ENCODE results near the gene DLGAP1. TPM values are rescaled to one million over a fixed set of nuclear protein-coding genes. Genes with fewer than 3 reads are reported as not detected.

The DLGAP1 gene
- total and polyA plus RNA-seq, 4 donors = 16.5 to 30.7 (median 29.7) TPM

GRCh38 chr18:3796434-3796833 lies 658.7 kb downstream of the DLGAP1 start:
- Histone ChIP-seq H3K36me3 (ENCODE audit: control insufficient read depth, insufficient read depth, low read length) (peaks cover 4% of the 10 kb centered on the region), H3K9me3 (ENCODE audit: control insufficient read depth, insufficient read depth, low read length) (no peaks in the 10 kb centered on the region), H3K4me3 (ENCODE audit: low read depth, low read length) (no peak overlapping the region), H3K4me1 (ENCODE audit: control insufficient read depth, insufficient read depth, low read length) (no peaks in the 10 kb centered on the region), H3K27ac (ENCODE audit: low read depth, low read length) (no peak overlapping the region), H3K27me3 (ENCODE audit: control insufficient read depth, insufficient read depth, low read length) (no peaks in the 10 kb centered on the region)
- WGBS (ENCODE audit: insufficient coverage) = 83% methylated on average over 6 of the region's 6 CpGs
- DNase-seq (ENCODE audit: low read depth in 4 of 6, low spot score in 6 of 6) = no peak

- 66% methylated on average over 3 of the region's 9 CpGs for WGBS (ENCODE audit: insufficient coverage)
- Histone ChIP-seq H3K4me3 (ENCODE audit: low read depth, low read length) (no peak overlapping the region), H3K27me3 (ENCODE audit: control insufficient read depth, insufficient read depth, low read length) (no peaks in the 10 kb centered on the region), H3K9me3 (ENCODE audit: control insufficient read depth, insufficient read depth, low read length) (no peaks in the 10 kb centered on the region), H3K36me3 (ENCODE audit: control insufficient read depth, insufficient read depth, low read length) (peaks cover 4% of the 10 kb centered on the region), H3K4me1 (ENCODE audit: control insufficient read depth, insufficient read depth, low read length) (no peaks in the 10 kb centered on the region), H3K27ac (ENCODE audit: low read depth, low read length) (no peak overlapping the region)
- peak in 2 of 6 donors; percentile 39 to 69 for DNase-seq (ENCODE audit: low read depth in 4 of 6, low spot score in 6 of 6)
Measured at GRCh38 chr18:3794537-3795348, 660.4 kb downstream of the DLGAP1 start.

- H3K4me3 ChIP-seq (ENCODE audit: low read depth, low read length) = no peak overlapping the region
- H3K9me3 ChIP-seq (ENCODE audit: control insufficient read depth, insufficient read depth, low read length) = no peaks in the 10 kb centered on the region
- H3K27ac ChIP-seq (ENCODE audit: low read depth, low read length) = no peak overlapping the region
- H3K4me1 ChIP-seq (ENCODE audit: control insufficient read depth, insufficient read depth, low read length) = no peaks in the 10 kb centered on the region
- WGBS (ENCODE audit: insufficient coverage) = 82% methylated on average over 6 of the region's 6 CpGs
- H3K27me3 ChIP-seq (ENCODE audit: control insufficient read depth, insufficient read depth, low read length) = no peaks in the 10 kb centered on the region
- H3K36me3 ChIP-seq (ENCODE audit: control insufficient read depth, insufficient read depth, low read length) = peaks cover 4% of the 10 kb centered on the region
- DNase-seq (ENCODE audit: low read depth in 4 of 6, low spot score in 6 of 6) = no peak
Measured at GRCh38 chr18:3793545-3793944, 661.6 kb downstream of the DLGAP1 start.

GRCh38 chr18:3793111-3793510 lies 662.0 kb downstream of the DLGAP1 start:
- H3K27me3 ChIP-seq (ENCODE audit: control insufficient read depth, insufficient read depth, low read length) = no peaks in the 10 kb centered on the region
- H3K27ac ChIP-seq (ENCODE audit: low read depth, low read length) = no peak overlapping the region
- no peak overlapping the region for H3K4me3 ChIP-seq (ENCODE audit: low read depth, low read length)
- WGBS (ENCODE audit: insufficient coverage) = 79% methylated on average over 5 of the region's 5 CpGs
- no peak for DNase-seq (ENCODE audit: low read depth in 4 of 6, low spot score in 6 of 6)
- H3K4me1 ChIP-seq (ENCODE audit: control insufficient read depth, insufficient read depth, low read length) = no peaks in the 10 kb centered on the region
- peaks cover 4% of the 10 kb centered on the region for H3K36me3 ChIP-seq (ENCODE audit: control insufficient read depth, insufficient read depth, low read length)
- H3K9me3 ChIP-seq (ENCODE audit: control insufficient read depth, insufficient read depth, low read length) = no peaks in the 10 kb centered on the region

GRCh38 chr18:3792711-3793110 lies 662.4 kb downstream of the DLGAP1 start:
- Histone ChIP-seq H3K4me1 (ENCODE audit: control insufficient read depth, insufficient read depth, low read length) (no peaks in the 10 kb centered on the region), H3K36me3 (ENCODE audit: control insufficient read depth, insufficient read depth, low read length) (peaks cover 4% of the 10 kb centered on the region), H3K9me3 (ENCODE audit: control insufficient read depth, insufficient read depth, low read length) (no peaks in the 10 kb centered on the region), H3K27me3 (ENCODE audit: control insufficient read depth, insufficient read depth, low read length) (no peaks in the 10 kb centered on the region), H3K4me3 (ENCODE audit: low read depth, low read length) (no peak overlapping the region), H3K27ac (ENCODE audit: low read depth, low read length) (no peak overlapping the region)
- WGBS (ENCODE audit: insufficient coverage) = 93% methylated on average over 8 of the region's 9 CpGs
- no peak for DNase-seq (ENCODE audit: low read depth in 4 of 6, low spot score in 6 of 6)

GRCh38 chr18:3791238-3791637 lies 663.9 kb downstream of the DLGAP1 start:
- peaks cover 4% of the 10 kb centered on the region for H3K36me3 ChIP-seq (ENCODE audit: control insufficient read depth, insufficient read depth, low read length)
- no peak overlapping the region for H3K4me3 ChIP-seq (ENCODE audit: low read depth, low read length)
- H3K9me3 ChIP-seq (ENCODE audit: control insufficient read depth, insufficient read depth, low read length) = no peaks in the 10 kb centered on the region
- H3K27me3 ChIP-seq (ENCODE audit: control insufficient read depth, insufficient read depth, low read length) = no peaks in the 10 kb centered on the region
- no peaks in the 10 kb centered on the region for H3K4me1 ChIP-seq (ENCODE audit: control insufficient read depth, insufficient read depth, low read length)
- DNase-seq (ENCODE audit: low read depth in 4 of 6, low spot score in 6 of 6) = peak in 1 of 6 donors; percentile 49
- no CpG with 5 or more reads among the region's 4 CpGs for WGBS (ENCODE audit: insufficient coverage)
- H3K27ac ChIP-seq (ENCODE audit: low read depth, low read length) = no peak overlapping the region

- Histone ChIP-seq H3K27ac (ENCODE audit: low read depth, low read length) (no peak overlapping the region), H3K27me3 (ENCODE audit: control insufficient read depth, insufficient read depth, low read length) (no peaks in the 10 kb centered on the region), H3K4me3 (ENCODE audit: low read depth, low read length) (no peak overlapping the region), H3K36me3 (ENCODE audit: control insufficient read depth, insufficient read depth, low read length) (peaks cover 4% of the 10 kb centered on the region), H3K9me3 (ENCODE audit: control insufficient read depth, insufficient read depth, low read length) (no peaks in the 10 kb centered on the region), H3K4me1 (ENCODE audit: control insufficient read depth, insufficient read depth, low read length) (no peaks in the 10 kb centered on the region)
- WGBS (ENCODE audit: insufficient coverage) = 24% methylated on average over 5 of the region's 5 CpGs
- peak in 5 of 6 donors; percentile 40 to 89 (median 66) for DNase-seq (ENCODE audit: low read depth in 4 of 6, low spot score in 6 of 6)
Measured at GRCh38 chr18:3790703-3791102, 664.4 kb downstream of the DLGAP1 start.

GRCh38 chr18:3789525-3789924 lies 665.6 kb downstream of the DLGAP1 start:
- no peak for DNase-seq (ENCODE audit: low read depth in 4 of 6, low spot score in 6 of 6)
- H3K4me3 ChIP-seq (ENCODE audit: low read depth, low read length) = no peak overlapping the region
- H3K27ac ChIP-seq (ENCODE audit: low read depth, low read length) = no peak overlapping the region
- WGBS (ENCODE audit: insufficient coverage) = 100% methylated on average over 1 of the region's 1 CpG
- peaks cover 4% of the 10 kb centered on the region for H3K36me3 ChIP-seq (ENCODE audit: control insufficient read depth, insufficient read depth, low read length)
- H3K27me3 ChIP-seq (ENCODE audit: control insufficient read depth, insufficient read depth, low read length) = no peaks in the 10 kb centered on the region
- H3K4me1 ChIP-seq (ENCODE audit: control insufficient read depth, insufficient read depth, low read length) = no peaks in the 10 kb centered on the region
- H3K9me3 ChIP-seq (ENCODE audit: control insufficient read depth, insufficient read depth, low read length) = no peaks in the 10 kb centered on the region

- Histone ChIP-seq H3K9me3 (ENCODE audit: control insufficient read depth, insufficient read depth, low read length) (no peaks in the 10 kb centered on the region), H3K27ac (ENCODE audit: low read depth, low read length) (no peak overlapping the region), H3K4me1 (ENCODE audit: control insufficient read depth, insufficient read depth, low read length) (no peaks in the 10 kb centered on the region), H3K4me3 (ENCODE audit: low read depth, low read length) (no peak overlapping the region), H3K36me3 (ENCODE audit: control insufficient read depth, insufficient read depth, low read length) (peaks cover 2% of the 10 kb centered on the region), H3K27me3 (ENCODE audit: control insufficient read depth, insufficient read depth, low read length) (no peaks in the 10 kb centered on the region)
- WGBS (ENCODE audit: insufficient coverage) = 100% methylated on average over 1 of the region's 1 CpG
- DNase-seq (ENCODE audit: low read depth in 4 of 6, low spot score in 6 of 6) = no peak
Measured at GRCh38 chr18:3784949-3785348, 670.2 kb downstream of the DLGAP1 start.

- Histone ChIP-seq H3K4me1 (ENCODE audit: control insufficient read depth, insufficient read depth, low read length) (no peaks in the 10 kb centered on the region), H3K27me3 (ENCODE audit: control insufficient read depth, insufficient read depth, low read length) (no peaks in the 10 kb centered on the region), H3K36me3 (ENCODE audit: control insufficient read depth, insufficient read depth, low read length) (peaks cover 2% of the 10 kb centered on the region), H3K27ac (ENCODE audit: low read depth, low read length) (no peak overlapping the region), H3K4me3 (ENCODE audit: low read depth, low read length) (no peak overlapping the region), H3K9me3 (ENCODE audit: control insufficient read depth, insufficient read depth, low read length) (no peaks in the 10 kb centered on the region)
- 100% methylated on average over 1 of the region's 1 CpG for WGBS (ENCODE audit: insufficient coverage)
- no peak for DNase-seq (ENCODE audit: low read depth in 4 of 6, low spot score in 6 of 6)
Measured at GRCh38 chr18:3782901-3783300, 672.2 kb downstream of the DLGAP1 start.

Measured in spinal cord (tissue), 10 donors.